Measurements from ENCODE around the gene ITGA7.
A peak's percentile ranks its signal among the peaks of the same experiment; 100 is the strongest.

DNA sequence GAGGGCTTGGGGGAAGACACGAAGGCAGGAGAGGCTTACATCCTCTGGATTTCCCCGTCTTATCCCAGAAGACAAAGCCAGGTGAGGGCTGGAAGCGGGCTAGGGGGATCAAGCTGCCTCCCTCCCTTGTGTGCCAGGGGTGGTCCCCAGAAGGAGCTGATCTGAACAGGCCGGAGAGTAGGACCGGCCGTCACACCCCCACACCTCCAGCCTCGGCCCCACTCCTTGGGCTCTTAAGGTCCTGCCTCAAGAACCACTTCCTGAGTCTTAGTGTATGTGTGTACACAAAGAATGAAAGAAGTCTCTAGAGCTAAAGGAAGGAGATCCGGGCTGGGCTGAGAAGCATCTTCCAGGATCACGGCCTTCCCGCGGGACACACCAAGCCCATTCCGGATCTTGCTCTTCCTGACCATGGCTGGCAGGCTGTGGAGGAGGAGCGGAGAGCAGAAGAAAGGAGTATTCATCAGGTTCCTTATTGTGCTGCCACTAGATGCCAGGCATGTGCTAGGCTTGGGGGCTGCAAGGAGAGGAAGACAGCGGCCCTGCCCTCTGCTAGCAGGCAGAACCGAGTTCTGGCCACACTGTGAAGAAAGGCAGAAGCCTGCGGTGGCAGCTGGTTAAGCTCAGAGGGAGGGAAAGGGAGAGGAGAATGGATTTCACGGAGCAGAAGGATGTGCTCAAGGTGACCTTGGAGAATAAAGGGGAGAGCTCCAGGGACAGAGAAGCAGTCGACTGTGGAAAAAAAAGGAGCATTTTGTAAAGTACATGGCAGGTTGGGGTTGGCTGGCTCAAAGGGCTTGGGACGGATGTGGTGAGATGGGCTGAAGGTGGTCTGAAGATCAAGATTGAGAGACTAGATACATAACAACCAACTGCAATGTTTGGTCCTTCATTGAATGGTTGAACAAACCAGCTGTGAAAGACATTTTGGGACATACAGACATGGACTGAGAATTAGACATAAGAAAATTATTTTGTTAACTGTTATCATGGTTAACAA, 22.4 kb upstream of the ITGA7 start:
- TF ChIP-seq CTCF (IDR thresholded peaks at IDR 0.05): no peak
- TF ChIP-seq POLR2AphosphoS5 (IDR thresholded peaks at IDR 0.05): peak in 1 of 3 donors; percentile 40
- no peak for TF ChIP-seq POLR2A (IDR thresholded peaks at IDR 0.05)
